NCI-H2081 (cell line): Measurements from ENCODE around the gene HOXC12.

Source experiments
- DNase-seq, 2 experiments: peaks; one replicate each; lab custom pipeline; 2025; lab: John Stamatoyannopoulos, UW

HOXC12 gene

GRCh38 chr12:53984901-53985691, 30.4 kb downstream of the HOXC12 start, which contains the start of gene HOXC10:
TSS of gene HOXC10 (plus strand) at chr12:53985146. CDS start at chr12:53985260, 114 bp downstream.
- peak; percentile 91 to 93 for DNase-seq

- DNase-seq: no peak
Observed at GRCh38 chr12:53985692-53985993, 30.9 kb downstream of the HOXC12 start.

- DNase-seq: no peak
Observed at GRCh38 chr12:53985994-53986685, 31.4 kb downstream of the HOXC12 start.

- no peak for DNase-seq
Observed at GRCh38 chr12:53986686-53987483, 32.2 kb downstream of the HOXC12 start.

GRCh38 chr12:53987787-53988230, 33.1 kb downstream of the HOXC12 start:
- DNase-seq: no peak

GRCh38 chr12:53988541-53989226, 34.0 kb downstream of the HOXC12 start:
- no peak for DNase-seq

- DNase-seq: peak in 1 of 2 experiments; percentile 48
Observed at GRCh38 chr12:53989227-53990113, 34.8 kb downstream of the HOXC12 start.

- no peak for DNase-seq
Observed at GRCh38 chr12:53990311-53991076, 35.8 kb downstream of the HOXC12 start.

GRCh38 chr12:53991077-53991460, 36.4 kb downstream of the HOXC12 start:
- no peak for DNase-seq

- DNase-seq: no peak
Observed at GRCh38 chr12:53992377-53992889, 37.7 kb downstream of the HOXC12 start.

GRCh38 chr12:53993162-53994008, 38.7 kb downstream of the HOXC12 start:
- no peak for DNase-seq

GRCh38 chr12:53994009-53994263, 39.2 kb downstream of the HOXC12 start:
- no peak for DNase-seq

GRCh38 chr12:53994264-53995001, 39.7 kb downstream of the HOXC12 start:
- no peak for DNase-seq

GRCh38 chr12:53995002-53995377, 40.3 kb downstream of the HOXC12 start:
- DNase-seq: no peak

GRCh38 chr12:53995378-53996239, 40.9 kb downstream of the HOXC12 start:
- DNase-seq: no peak

GRCh38 chr12:53996240-53997203, 41.8 kb downstream of the HOXC12 start:
- DNase-seq: no peak
